GM23338 (cell line): ENCODE measurements around the gene TCP11L1.

Source experiments
- CREB1 ChIP-seq: fragments of 250-450 bp; sonication (Bioruptor Pico); IDR thresholded peaks from 2 replicates; pipeline ENCODE4 v1.5.0; 2020; ENCODE audit warnings: low read depth, mild to moderate bottlenecking, moderate library complexity
- CTCF ChIP-seq, 2 experiments: fragments of 200-600 bp in 1 of 2; sonication (generic) in 1 of 2; conservative IDR thresholded peaks; 2 replicates each; pipeline versions ENCODE4 v1.5.1 to v1.6.1; 2016 to 2017; ENCODE audit warnings: antibody characterized with exemption in 2 of 2, low read depth in 2 of 2, mild to moderate bottlenecking in 2 of 2, moderate library complexity in 1 of 2
- EZH2 ChIP-seq: fragments of 200-600 bp; sonication (generic); IDR thresholded peaks from one replicate; pipeline ENCODE4 v1.8.0; 2017; ENCODE audit warnings: antibody characterized with exemption, mild to moderate bottlenecking, low read depth; ENCODE audit not compliant: unreplicated experiment
- EZH2phosphoT487 ChIP-seq: fragments of 200-600 bp; sonication (generic); IDR thresholded peaks from one replicate; pipeline ENCODE4 v1.8.1; 2018; ENCODE audit warnings: antibody characterized with exemption; ENCODE audit not compliant: unreplicated experiment
- POLR2AphosphoS5 ChIP-seq: IDR thresholded peaks from 2 replicates; pipeline ENCODE4 v1.6.1; 2016; ENCODE audit warnings: antibody characterized with exemption, low read depth
- REST ChIP-seq: IDR thresholded peaks from one replicate; pipeline ENCODE4 v1.6.1; 2018; ENCODE audit warnings: antibody characterized with exemption; ENCODE audit not compliant: unreplicated experiment

DNA sequence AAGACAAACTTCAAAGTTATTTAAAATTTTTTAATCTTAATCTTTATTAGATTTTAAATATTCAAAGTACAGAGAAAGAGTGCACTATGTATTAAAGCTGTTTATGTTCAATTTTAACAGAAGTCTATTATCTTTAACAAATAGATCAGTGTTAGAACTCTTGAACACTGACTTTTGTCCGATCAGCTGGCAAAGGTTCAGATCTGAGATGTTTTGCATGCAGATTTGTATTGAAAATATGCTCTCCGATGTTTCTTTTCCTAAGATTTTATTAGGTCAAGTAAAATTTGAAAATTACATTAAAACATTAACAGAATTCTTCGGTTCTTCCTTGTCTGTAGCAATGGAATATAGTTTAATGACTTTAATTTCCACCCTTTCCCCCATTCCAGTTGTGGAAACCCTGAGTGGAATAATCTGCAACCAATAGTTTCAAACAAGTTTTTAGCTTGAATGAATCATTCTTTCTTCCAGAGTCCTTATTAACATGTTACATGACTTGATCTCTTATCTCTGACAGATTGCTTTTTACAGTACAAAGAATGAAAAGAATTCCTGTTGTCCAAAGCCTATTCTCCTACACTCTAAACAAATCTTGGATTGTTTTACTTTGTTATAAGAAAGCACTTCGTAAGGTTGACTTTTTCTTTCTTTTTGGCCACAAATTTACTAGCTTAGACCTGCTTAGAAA is 11.4 kb upstream of the TCP11L1 start:
- no peak for TF ChIP-seq CTCF (conservative IDR thresholded peaks at IDR 0.05; ENCODE audit: low read depth in 2 of 2)
- TF ChIP-seq CREB1 (CRISPR knock-in tag), result no peak
- no peak for TF ChIP-seq REST
- TF ChIP-seq EZH2, result no peak
- no peak for TF ChIP-seq POLR2AphosphoS5
- TF ChIP-seq EZH2phosphoT487, result no peak
